Keratinocyte (primary cell): ENCODE measurements around the gene BCL7A. TPM values are rescaled to one million over a fixed set of nuclear protein-coding genes. Genes with fewer than 3 reads are reported as not detected.

Experiments used
- DNase-seq: peaks from one replicate; pipeline ENCODE4 v3.0.0-alpha.2; 2011; ENCODE audit warnings: low read depth, missing footprints, low spot score
- FAIRE-seq: peaks from 2 replicates; lab custom pipeline; 2011; peaks lifted over from hg19 to GRCh38; lab: Jason Lieb, UNC
- H2AFZ ChIP-seq: 2 replicates; pipeline ENCODE4 v1.6.0; 2012; ENCODE audit warnings: low read length, control low read depth, inconsistent platforms; ENCODE audit not compliant: control insufficient read depth
- H3K27ac ChIP-seq: 2 replicates; pipeline ENCODE4 v1.5.1; 2011; ENCODE audit warnings: low read length; ENCODE audit not compliant: control insufficient read depth, insufficient read depth
- H3K27me3 ChIP-seq: 3 replicates; pipeline ENCODE4 v1.6.0; 2011; ENCODE audit warnings: low read length; ENCODE audit not compliant: control insufficient read depth, insufficient read depth; ENCODE audit errors: extremely low read depth
- H3K36me3 ChIP-seq, 2 experiments: 2 replicates in 1 of 2; 3 replicates in 1 of 2; pipeline ENCODE4 v1.5.1; 2011; ENCODE audit warnings: low read length in 2 of 2, mild to moderate bottlenecking in 1 of 2; ENCODE audit not compliant: control insufficient read depth in 2 of 2, insufficient read depth in 2 of 2; ENCODE audit errors: extremely low read depth in 1 of 2
- H3K4me1 ChIP-seq: 3 replicates; pipeline ENCODE4 v1.5.1; 2011; ENCODE audit warnings: low read length; ENCODE audit not compliant: control insufficient read depth, insufficient read depth; ENCODE audit errors: extremely low read depth
- H3K4me2 ChIP-seq: 3 replicates; pipeline ENCODE4 v1.6.0; 2011; ENCODE audit warnings: low read depth, low read length; ENCODE audit not compliant: control insufficient read depth, insufficient read depth; ENCODE audit errors: extremely low read depth
- H3K4me3 ChIP-seq, 3 experiments: fragments of 200-600 bp in 1 of 3; sonication (generic) in 1 of 3; 2 replicates in 2 of 3; 3 replicates in 1 of 3; pipeline ENCODE4 v1.5.1; 2011 to 2016; ENCODE audit warnings: low read length in 3 of 3, mild to moderate bottlenecking in 3 of 3, control low read depth in 2 of 3, inconsistent platforms in 1 of 3, low read depth in 1 of 3, mixed read lengths in 1 of 3, mixed run types in 1 of 3, moderate library complexity in 1 of 3; ENCODE audit not compliant: control insufficient read depth in 2 of 3, insufficient read depth in 2 of 3; ENCODE audit errors: extremely low read depth in 1 of 3
- H3K79me2 ChIP-seq: 2 replicates; pipeline ENCODE4 v1.6.0; 2012; ENCODE audit warnings: low read length; ENCODE audit not compliant: control insufficient read depth, insufficient read depth
- H3K9ac ChIP-seq: 3 replicates; pipeline ENCODE4 v1.6.0; 2011; ENCODE audit warnings: low read length; ENCODE audit not compliant: control insufficient read depth, insufficient read depth; ENCODE audit errors: extremely low read depth
- H3K9me1 ChIP-seq: 3 replicates; pipeline ENCODE4 v1.6.0; 2011; ENCODE audit warnings: low read length; ENCODE audit not compliant: control insufficient read depth, insufficient read depth; ENCODE audit errors: extremely low read depth
- H3K9me3 ChIP-seq: 2 replicates; pipeline ENCODE4 v1.5.1; 2012; ENCODE audit warnings: low read depth, low read length; ENCODE audit not compliant: control insufficient read depth
- H4K20me1 ChIP-seq: 3 replicates; pipeline ENCODE4 v1.6.0; 2011; ENCODE audit warnings: low read length; ENCODE audit not compliant: control insufficient read depth, insufficient read depth; ENCODE audit errors: extremely low read depth
- CTCF ChIP-seq, 3 experiments: IDR thresholded peaks in 1 of 3; conservative IDR thresholded peaks in 1 of 3; optimal IDR thresholded peaks in 1 of 3; 2 replicates in 2 of 3; 3 replicates in 1 of 3; pipeline versions ENCODE3 to v1.5.1; 2011; ENCODE audit warnings: low read length in 3 of 3, mild to moderate bottlenecking in 3 of 3, moderate library complexity in 2 of 3, control low read depth in 1 of 3, inconsistent platforms in 1 of 3; ENCODE audit not compliant: insufficient read depth in 2 of 3; ENCODE audit errors: extremely low read depth in 1 of 3
- EZH2 ChIP-seq: IDR thresholded peaks from one replicate; pipeline ENCODE4 v1.6.1; 2012; ENCODE audit warnings: inconsistent platforms, mild to moderate bottlenecking, low read length, moderate library complexity
- dilution Hi-C: fragments of 300-500 bp; cut with MboI; formaldehyde crosslinking; loops from one replicate; pipeline ENCODE4 v1.7.0; 2020; ENCODE audit warnings: low sequenced_read_pairs; ENCODE audit not compliant: extremely low pct_ligation_motif_present
- polyA plus RNA-seq, 5 experiments: library from polyadenylated mRNA; depleted of rRNA in 3 of 5; stranded (reverse) in 3 of 5; stranded (forward) in 1 of 5; unstranded in 1 of 5; fragments of >200 nt; gene quantifications; 1 replicate in 1 of 5; 2 replicates in 3 of 5; 3 replicates in 1 of 5; pipeline versions ENCODE4 v1.2.1 to v1.2.3, GENCODE V29; 2011 to 2012; ENCODE audit warnings: missing spikeins in 2 of 5, low read depth in 1 of 5, low replicate concordance in 1 of 5

BCL7A gene
- polyA plus RNA-seq, 1 donor (not counting 4 experiments of a cell fraction or from before 2014, with no cell fraction given): 12.8 TPM

- FAIRE-seq (no peak), DNase-seq (no peak)
- Histone ChIP-seq H3K9ac (peak overlapping the region; percentile 91), H4K20me1 (peaks cover 15% of the 10 kb centered on the region), H3K27ac (peak overlapping the region; percentile 79), H3K36me3 (peaks cover 12 to 17% of the 10 kb centered on the region in 2 experiments), H3K27me3 (no peaks in the 10 kb centered on the region), H3K9me3 (no peaks in the 10 kb centered on the region), H3K4me3 (peak overlapping the region; percentile 62 to 99 (median 99)), H2AFZ (no peak overlapping the region), H3K79me2 (peaks cover 73% of the 10 kb centered on the region), H3K4me1 (peaks cover 26% of the 10 kb centered on the region), H3K9me1 (peaks cover 4% of the 10 kb centered on the region), H3K4me2 (peak overlapping the region; percentile 100)
- dilution Hi-C loops: loop anchor here (5.0 kb wide), 1 partner anchor 36 kb away; no protein-coding TSS in a partner anchor
- TF ChIP-seq CTCF (optimal IDR thresholded peaks at IDR 0.05 in 1 of 3, IDR thresholded peaks at IDR 0.05 in 1 of 3, conservative IDR thresholded peaks at IDR 0.05 in 1 of 3; ENCODE audit: extremely low read depth in 1 of 3, insufficient read depth in 2 of 3, low read length in 3 of 3) (peak in 1 of 3 experiments; percentile 6), EZH2 (no peak)
Measured at GRCh38 chr12:122081697-122082221, 60.1 kb downstream of the BCL7A start.

GRCh38 chr12:122082621-122083356 is 61.1 kb downstream of the BCL7A start:
- TF ChIP-seq EZH2 (no peak), CTCF (optimal IDR thresholded peaks at IDR 0.05 in 1 of 3, IDR thresholded peaks at IDR 0.05 in 1 of 3, conservative IDR thresholded peaks at IDR 0.05 in 1 of 3; ENCODE audit: extremely low read depth in 1 of 3, insufficient read depth in 2 of 3, low read length in 3 of 3) (no peak)
- H3K9me1 ChIP-seq: peaks cover 4% of the 10 kb centered on the region
- H3K9ac ChIP-seq: no peak overlapping the region
- H4K20me1 ChIP-seq: peaks cover 15% of the 10 kb centered on the region
- peak overlapping the region; percentile 100 for H3K4me2 ChIP-seq
- dilution Hi-C loops: loop anchor here (5.0 kb wide), 1 partner anchor 35 kb away; no protein-coding TSS in a partner anchor
- peaks cover 16 to 26% of the 10 kb centered on the region in 2 experiments for H3K36me3 ChIP-seq
- H2AFZ ChIP-seq: no peak overlapping the region
- DNase-seq: no peak
- H3K4me3 ChIP-seq: no peak overlapping the region
- peaks cover 24% of the 10 kb centered on the region for H3K4me1 ChIP-seq
- no peak overlapping the region for H3K27ac ChIP-seq
- no peaks in the 10 kb centered on the region for H3K9me3 ChIP-seq
- H3K79me2 ChIP-seq: peaks cover 84% of the 10 kb centered on the region
- FAIRE-seq: no peak
- H3K27me3 ChIP-seq: no peaks in the 10 kb centered on the region
